Activated CD8-positive, alpha-beta memory T cell treated with anti-CD3 and anti-CD28 coated beads for 48 hours (primary cell): ENCODE data around the gene ST6GAL1.

ENCODE experiments used
- DNase-seq, 3 experiments: peaks; one replicate each; pipeline ENCODE4 v3.0.0-alpha.2; 2020; ENCODE audit warnings: low read depth in 2 of 3, low spot score in 2 of 3

Gene ST6GAL1

GRCh38 chr3:187103251-187103650 is 172.9 kb downstream of the ST6GAL1 start:
- DNase-seq, result no peak

GRCh38 chr3:187104342-187104741 is 174.0 kb downstream of the ST6GAL1 start:
- no peak for DNase-seq

- no peak for DNase-seq
Measured at GRCh38 chr3:187104933-187105332, 174.6 kb downstream of the ST6GAL1 start.

- DNase-seq, result no peak
Measured at GRCh38 chr3:187105700-187106099, 175.4 kb downstream of the ST6GAL1 start.

GRCh38 chr3:187107989-187108388 is 177.7 kb downstream of the ST6GAL1 start:
- DNase-seq, result no peak

GRCh38 chr3:187110156-187110555 is 179.8 kb downstream of the ST6GAL1 start:
- DNase-seq, result no peak

- no peak for DNase-seq
Measured at GRCh38 chr3:187112934-187113793, 182.8 kb downstream of the ST6GAL1 start.

- no peak for DNase-seq
Measured at GRCh38 chr3:187114511-187114910, 184.2 kb downstream of the ST6GAL1 start.

GRCh38 chr3:187120326-187120725 is 190.0 kb downstream of the ST6GAL1 start:
- no peak for DNase-seq

GRCh38 chr3:187122261-187122660 is 191.9 kb downstream of the ST6GAL1 start:
- DNase-seq, result no peak

- no peak for DNase-seq
Measured at GRCh38 chr3:187125319-187126031, 195.1 kb downstream of the ST6GAL1 start.
